Stimulated activated naive CD8-positive, alpha-beta T cell treated with anti-CD3 and anti-CD28 coated beads, Interleukin-15, Interleukin-2, amounts not matched to agents 100 ng/mL and 50 ng/mL, for 24 hours (primary cell): ENCODE data around the gene USP22.
"Not testable (repeated sequence)": the region's sequence is repeated elsewhere in the genome, so short reads cannot be mapped to it uniquely, and the experiment has no call there.

Experiments used
- H3K27ac Mint-ChIP-seq: one replicate; pipeline ENCODE4 v1.8.0; 2021; ENCODE audit warnings: mild to moderate bottlenecking, mixed read lengths
- H3K27me3 Mint-ChIP-seq: one replicate; pipeline ENCODE4 v1.8.0; 2021; ENCODE audit warnings: mixed read lengths
- H3K36me3 Mint-ChIP-seq: one replicate; pipeline ENCODE4 v1.8.0; 2021; ENCODE audit warnings: low read depth, mixed read lengths
- H3K4me1 Mint-ChIP-seq: one replicate; pipeline ENCODE4 v1.8.0; 2021; ENCODE audit warnings: low read depth, mixed read lengths
- H3K4me3 Mint-ChIP-seq: one replicate; pipeline ENCODE4 v1.8.0; 2021; ENCODE audit warnings: mild to moderate bottlenecking, mixed read lengths
- H3K9me3 Mint-ChIP-seq: one replicate; pipeline ENCODE4 v1.8.0; 2021; ENCODE audit warnings: mixed read lengths

Gene USP22

DNA sequence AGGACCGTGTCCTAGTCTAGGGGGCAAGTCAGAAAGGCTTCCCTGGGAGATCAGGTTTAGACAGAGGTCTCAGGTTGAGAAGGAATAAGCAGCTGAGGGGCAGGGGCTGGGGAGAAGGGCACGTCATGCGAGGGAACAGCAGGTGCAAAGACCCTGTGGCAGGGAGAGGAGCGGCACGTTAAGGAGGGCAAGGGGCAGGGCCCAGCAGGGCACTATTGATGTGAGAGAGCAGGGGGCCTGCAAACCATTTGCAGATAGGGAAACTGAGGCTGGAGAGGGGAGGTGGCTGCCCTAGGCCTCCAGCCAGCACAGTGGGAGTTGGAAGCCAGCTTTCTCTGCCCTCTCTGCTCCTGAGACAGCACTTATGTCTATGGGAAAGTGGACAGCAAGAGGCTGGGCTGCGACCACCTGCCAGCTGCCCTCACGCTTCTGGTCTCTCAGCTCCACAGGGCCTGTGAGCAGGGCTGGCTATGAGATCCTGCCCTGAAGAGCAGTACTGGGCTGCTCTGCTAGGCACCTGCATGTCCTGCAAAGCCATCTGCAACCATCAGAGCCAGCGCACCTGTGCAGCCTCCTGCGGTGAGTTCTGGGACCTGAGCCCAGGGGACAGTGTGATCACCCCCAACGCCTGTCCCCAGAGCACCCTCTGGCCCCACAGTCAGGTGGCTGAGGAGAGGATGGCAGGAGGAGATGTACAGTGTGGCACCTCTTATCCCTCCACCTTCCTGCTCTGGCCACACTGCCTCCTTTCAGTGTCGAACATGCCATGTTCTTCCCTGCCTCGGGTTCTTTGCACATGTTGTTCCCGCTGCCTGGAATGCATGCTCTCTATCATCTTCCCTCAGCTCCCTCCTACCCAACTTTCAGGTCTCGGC lies 61.5 kb downstream of the USP22 start:
- Mint-ChIP-seq H3K4me1 (no peaks in the 10 kb centered on the region), H3K27ac (no peak overlapping the region), H3K36me3 (no peaks in the 10 kb centered on the region), H3K27me3 (no peaks in the 10 kb centered on the region), H3K4me3 (no peak overlapping the region), H3K9me3 (no peaks in the 10 kb centered on the region)

DNA sequence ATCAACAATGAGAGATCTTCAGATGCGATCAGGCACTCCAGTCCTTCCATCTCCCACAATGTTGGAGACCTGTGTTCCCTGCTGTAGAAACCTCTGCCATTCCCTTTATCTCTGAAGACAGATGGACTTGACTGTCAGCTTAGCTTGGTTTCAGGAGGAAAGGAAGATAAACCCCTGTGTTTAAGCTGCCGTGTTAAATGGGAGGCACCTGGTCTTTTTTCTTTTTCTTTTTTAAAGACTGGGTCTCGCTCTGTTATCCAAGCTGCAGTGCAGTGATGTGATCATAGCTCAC lies 63.1 kb downstream of the USP22 start:
- no peaks in the 10 kb centered on the region for H3K36me3 Mint-ChIP-seq
- no peaks in the 10 kb centered on the region for H3K9me3 Mint-ChIP-seq
- H3K4me1 Mint-ChIP-seq = no peaks in the 10 kb centered on the region
- peaks cover 7% of the 10 kb centered on the region for H3K27me3 Mint-ChIP-seq
- H3K4me3 Mint-ChIP-seq = no peak overlapping the region
- H3K27ac Mint-ChIP-seq = no peak overlapping the region

DNA sequence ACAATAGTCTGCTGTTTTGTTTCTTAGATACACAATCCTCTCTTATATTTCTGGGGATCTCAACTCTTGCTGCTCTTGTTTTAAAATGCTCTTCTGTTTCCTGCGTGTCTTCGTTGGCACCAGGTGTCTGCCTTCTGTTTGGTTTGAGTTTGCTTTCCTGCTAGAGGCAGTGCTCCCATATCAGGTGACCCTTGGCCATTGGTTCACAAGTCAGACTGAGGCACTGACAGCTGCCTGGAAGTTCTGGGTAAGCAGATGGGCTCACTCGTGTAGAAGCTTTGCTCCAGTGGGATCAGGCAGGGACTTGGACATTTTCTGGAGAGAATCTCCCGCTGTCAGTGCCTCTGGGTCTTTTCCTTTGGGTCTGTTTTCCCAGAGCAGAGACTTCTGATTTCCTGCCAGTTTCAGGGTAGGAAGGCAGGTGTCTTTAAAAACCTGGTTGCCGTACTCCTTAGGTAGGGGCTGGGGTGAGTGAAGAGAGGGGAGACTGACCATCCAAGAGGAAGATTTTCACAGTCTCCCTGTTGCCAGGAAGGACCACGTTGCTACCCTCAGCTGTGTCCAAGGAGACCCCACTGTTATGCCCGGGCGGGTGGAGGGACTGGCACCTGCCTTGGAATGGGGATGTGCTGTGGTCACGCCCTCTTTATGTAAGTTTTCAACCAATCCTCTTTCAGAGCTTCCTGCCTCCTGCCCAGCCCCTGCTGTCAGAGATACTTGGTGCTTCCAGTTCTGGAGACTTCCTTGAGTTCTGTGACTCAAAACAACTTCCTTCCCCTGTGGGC lies 63.6 kb downstream of the USP22 start:
- H3K27me3 Mint-ChIP-seq, H3K9me3 Mint-ChIP-seq, H3K4me3 Mint-ChIP-seq, H3K4me1 Mint-ChIP-seq, H3K27ac Mint-ChIP-seq, H3K36me3 Mint-ChIP-seq: not testable (repeated sequence)

DNA sequence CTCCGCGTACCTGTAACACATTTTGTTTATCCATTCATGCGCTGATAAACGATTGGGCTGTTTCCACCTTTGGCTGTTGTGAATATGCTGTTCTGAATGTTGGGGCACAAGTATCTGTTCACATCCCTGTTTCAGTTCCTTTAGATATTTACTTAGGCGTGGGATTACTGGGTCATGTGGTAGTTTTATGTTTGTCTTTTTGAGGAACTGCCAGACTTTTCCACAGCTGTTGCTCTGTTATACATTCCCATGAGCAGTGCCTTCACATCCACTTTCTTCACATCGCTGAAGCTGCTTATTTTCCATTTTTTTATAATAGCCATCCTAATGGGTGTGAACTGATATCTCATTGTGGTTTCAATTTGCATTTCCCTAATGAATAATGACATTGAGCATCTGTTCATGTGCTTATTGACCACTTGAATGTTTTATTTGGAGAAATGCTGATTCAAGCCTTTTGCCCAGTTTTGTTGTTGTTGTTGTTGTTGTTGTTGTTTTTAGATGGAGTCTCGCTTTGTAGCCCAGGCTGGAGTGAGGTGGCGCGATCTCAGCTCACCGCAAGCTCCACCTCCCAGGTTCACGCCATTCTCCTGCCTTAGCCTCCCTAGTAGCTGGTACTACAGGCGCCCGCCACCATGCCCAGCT lies 65.1 kb downstream of the USP22 start:
- peaks cover 13% of the 10 kb centered on the region for H3K27me3 Mint-ChIP-seq
- not testable (repeated sequence) for H3K9me3 Mint-ChIP-seq, H3K36me3 Mint-ChIP-seq, H3K4me3 Mint-ChIP-seq, H3K4me1 Mint-ChIP-seq, H3K27ac Mint-ChIP-seq

DNA sequence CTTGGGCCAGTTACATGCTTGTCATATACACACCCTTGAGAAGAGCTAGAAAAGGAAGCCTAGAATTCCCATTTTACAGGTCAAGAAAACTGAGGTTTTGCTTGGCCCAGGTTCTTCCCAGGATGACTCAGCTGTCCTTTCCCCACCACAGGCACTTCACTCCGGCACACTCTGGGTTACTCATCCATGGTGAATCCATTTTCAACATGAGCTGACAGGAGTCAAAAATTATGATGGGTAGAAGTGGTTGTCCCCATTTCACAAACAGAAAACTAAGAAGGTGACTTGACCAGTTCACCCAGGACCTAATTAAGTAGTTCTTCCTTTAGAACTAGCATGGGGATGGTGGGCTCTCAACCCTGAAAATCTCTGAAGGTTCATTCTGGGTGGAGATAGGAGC lies 67.2 kb downstream of the USP22 start:
- peaks cover 13% of the 10 kb centered on the region for H3K27me3 Mint-ChIP-seq
- no peaks in the 10 kb centered on the region for H3K4me1 Mint-ChIP-seq
- no peak overlapping the region for H3K4me3 Mint-ChIP-seq
- H3K36me3 Mint-ChIP-seq = no peaks in the 10 kb centered on the region
- H3K27ac Mint-ChIP-seq = no peak overlapping the region
- no peaks in the 10 kb centered on the region for H3K9me3 Mint-ChIP-seq

DNA sequence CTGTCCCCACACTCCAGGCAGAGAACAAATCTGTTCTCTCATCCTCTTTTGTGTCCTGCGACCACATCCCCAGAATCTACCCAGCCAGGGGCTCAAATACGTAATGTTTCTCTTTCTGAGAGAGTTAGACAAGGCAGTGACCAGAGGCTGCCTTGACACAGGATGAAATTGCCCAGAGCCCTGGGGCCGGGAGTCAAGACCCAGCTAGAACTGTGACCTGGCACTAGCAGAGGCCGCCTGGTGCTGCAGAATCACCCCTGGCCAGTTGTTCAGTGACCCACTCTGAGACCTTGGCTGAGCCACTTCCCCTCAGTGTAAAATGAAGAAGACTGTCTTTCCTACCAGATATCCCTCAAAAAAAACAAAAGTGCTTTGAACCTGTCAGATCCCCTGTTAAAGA lies 72.5 kb downstream of the USP22 start:
- peaks cover 15% of the 10 kb centered on the region for H3K4me1 Mint-ChIP-seq

DNA sequence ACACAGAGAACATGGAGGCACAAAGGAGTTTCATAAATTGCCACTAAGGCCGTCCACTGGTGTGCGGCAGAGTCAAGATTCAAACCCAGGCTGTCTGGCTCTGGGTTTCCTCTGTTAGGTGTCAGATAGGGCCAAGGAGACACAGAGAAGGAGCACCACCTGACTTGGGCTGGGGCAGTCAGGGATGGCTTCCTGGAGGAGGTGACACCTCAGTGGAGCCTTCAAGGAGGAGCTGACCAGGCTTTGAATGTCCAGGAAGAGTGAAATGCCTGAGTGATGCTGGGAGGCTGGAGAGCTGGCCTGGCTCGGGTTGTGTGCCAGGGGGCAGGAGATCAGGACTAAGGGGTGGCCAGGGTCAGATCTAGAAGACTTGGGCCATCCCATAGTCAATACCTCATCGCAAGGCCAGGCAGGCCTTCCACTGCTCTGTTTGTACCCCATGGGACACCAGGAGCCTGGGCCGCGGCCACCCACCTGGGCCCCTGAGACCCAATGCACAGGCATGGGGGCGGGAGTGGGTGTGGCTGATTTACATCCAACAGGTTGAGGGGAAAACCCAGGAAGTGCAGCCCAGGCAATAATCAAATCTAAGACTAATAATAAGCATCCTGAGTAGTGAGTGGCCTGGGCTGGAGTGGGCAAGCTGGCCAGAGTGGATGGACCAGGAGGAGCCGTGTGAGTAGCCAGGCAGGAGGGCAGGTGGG lies 73.7 kb downstream of the USP22 start:
- H3K27ac Mint-ChIP-seq = no peak overlapping the region
- no peaks in the 10 kb centered on the region for H3K36me3 Mint-ChIP-seq
- peaks cover 15% of the 10 kb centered on the region for H3K4me1 Mint-ChIP-seq
- no peaks in the 10 kb centered on the region for H3K9me3 Mint-ChIP-seq
- H3K4me3 Mint-ChIP-seq = no peak overlapping the region
- peaks cover 1% of the 10 kb centered on the region for H3K27me3 Mint-ChIP-seq

More for the DNA sequence above, 72.5 kb downstream of the USP22 start:
- H3K27me3 Mint-ChIP-seq = peaks cover 5% of the 10 kb centered on the region
- H3K4me3 Mint-ChIP-seq = no peak overlapping the region
- no peaks in the 10 kb centered on the region for H3K9me3 Mint-ChIP-seq
- H3K36me3 Mint-ChIP-seq = no peaks in the 10 kb centered on the region
- H3K27ac Mint-ChIP-seq = no peak overlapping the region

DNA sequence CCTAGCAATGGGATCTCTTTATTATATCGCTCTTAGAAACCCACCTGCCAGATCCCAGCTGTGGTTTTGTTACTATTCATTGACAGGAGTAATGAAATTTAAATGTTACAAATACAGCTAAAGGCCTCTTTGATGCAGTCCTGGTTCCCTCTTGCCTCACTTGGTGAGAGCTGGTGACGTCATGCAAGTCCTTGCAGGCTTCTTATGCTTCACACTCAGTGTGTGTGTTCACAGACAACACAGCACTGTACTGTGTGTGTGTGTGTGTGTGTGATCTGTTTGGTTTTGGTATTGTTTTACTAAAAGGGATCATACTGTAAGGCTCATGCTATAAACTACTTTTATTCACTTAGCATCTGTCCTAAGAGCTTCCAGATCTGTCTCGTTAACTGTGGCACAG lies 75.0 kb downstream of the USP22 start:
- H3K9me3 Mint-ChIP-seq = no peaks in the 10 kb centered on the region
- H3K36me3 Mint-ChIP-seq = no peaks in the 10 kb centered on the region
- no peak overlapping the region for H3K27ac Mint-ChIP-seq
- no peak overlapping the region for H3K4me3 Mint-ChIP-seq
- no peaks in the 10 kb centered on the region for H3K27me3 Mint-ChIP-seq
- peaks cover 15% of the 10 kb centered on the region for H3K4me1 Mint-ChIP-seq

DNA sequence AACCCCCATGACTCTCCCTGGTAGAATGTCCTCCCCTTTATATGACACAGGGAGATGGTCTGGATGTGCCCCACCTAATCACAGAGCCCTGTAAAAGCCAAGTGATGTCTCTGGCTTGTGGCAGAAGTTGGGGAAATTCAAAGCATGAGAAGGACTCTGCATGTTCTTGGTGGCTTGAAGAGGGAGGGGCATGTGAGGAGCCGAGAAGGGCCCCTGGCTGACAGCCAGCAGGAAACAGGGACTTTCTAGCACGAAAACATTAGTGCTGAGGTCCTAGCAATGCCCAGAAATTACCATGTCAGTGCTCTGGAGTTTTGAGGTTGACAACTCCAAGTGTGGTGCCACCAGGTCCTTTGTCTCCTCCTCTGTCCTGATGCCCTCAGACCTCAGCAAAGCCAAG lies 75.9 kb downstream of the USP22 start:
- Mint-ChIP-seq H3K27ac (no peak overlapping the region), H3K36me3 (no peaks in the 10 kb centered on the region), H3K27me3 (peaks cover under 1% of the 10 kb centered on the region), H3K4me3 (no peak overlapping the region), H3K9me3 (no peaks in the 10 kb centered on the region), H3K4me1 (peaks cover 15% of the 10 kb centered on the region)

DNA sequence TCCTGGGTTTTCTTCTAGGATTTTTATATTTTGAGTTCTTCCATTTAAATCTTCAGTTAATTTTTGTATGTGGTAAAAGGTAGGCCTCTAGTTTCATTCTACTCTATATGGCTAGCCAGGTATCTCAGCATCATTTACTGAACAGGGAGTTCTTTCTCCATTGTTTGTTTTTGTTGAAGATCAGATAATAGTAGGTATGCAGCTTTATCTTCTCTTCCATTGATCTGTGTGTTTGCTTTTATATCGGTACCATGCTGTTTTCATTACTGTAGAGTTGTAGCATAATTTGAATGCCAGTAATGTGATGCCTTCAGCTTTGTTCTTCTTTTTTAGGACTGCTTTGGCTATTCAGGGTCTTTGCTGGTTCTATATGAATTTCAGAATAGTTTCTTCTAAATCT lies 77.3 kb downstream of the USP22 start:
- Mint-ChIP-seq H3K27me3 (peaks cover 10% of the 10 kb centered on the region), H3K36me3 (no peaks in the 10 kb centered on the region), H3K4me1 (peaks cover 14% of the 10 kb centered on the region), H3K4me3 (no peak overlapping the region), H3K27ac (no peak overlapping the region), H3K9me3 (no peaks in the 10 kb centered on the region)

DNA sequence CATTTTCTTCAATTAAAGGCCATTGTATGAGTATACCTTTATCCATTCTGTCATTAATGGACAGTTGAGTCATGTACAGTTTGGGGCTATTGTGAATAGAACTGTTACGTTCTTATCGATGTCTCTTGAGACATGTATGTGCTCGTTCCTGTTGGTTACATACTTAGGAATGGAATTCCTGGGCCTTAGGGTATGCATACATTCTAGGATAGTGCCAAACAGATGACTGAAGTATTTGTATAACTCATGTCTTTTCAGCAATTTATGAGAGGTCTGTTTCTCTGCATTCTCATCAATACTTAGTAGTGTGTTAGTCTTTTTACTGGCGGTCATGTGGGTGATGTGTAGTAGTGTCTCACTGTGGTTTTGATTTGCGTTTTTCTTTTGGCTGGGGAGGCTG lies 81.2 kb downstream of the USP22 start:
- Mint-ChIP-seq H3K4me3 (no peak overlapping the region), H3K9me3 (no peaks in the 10 kb centered on the region), H3K4me1 (no peaks in the 10 kb centered on the region), H3K27ac (no peak overlapping the region), H3K27me3 (peaks cover 36% of the 10 kb centered on the region), H3K36me3 (no peaks in the 10 kb centered on the region)

DNA sequence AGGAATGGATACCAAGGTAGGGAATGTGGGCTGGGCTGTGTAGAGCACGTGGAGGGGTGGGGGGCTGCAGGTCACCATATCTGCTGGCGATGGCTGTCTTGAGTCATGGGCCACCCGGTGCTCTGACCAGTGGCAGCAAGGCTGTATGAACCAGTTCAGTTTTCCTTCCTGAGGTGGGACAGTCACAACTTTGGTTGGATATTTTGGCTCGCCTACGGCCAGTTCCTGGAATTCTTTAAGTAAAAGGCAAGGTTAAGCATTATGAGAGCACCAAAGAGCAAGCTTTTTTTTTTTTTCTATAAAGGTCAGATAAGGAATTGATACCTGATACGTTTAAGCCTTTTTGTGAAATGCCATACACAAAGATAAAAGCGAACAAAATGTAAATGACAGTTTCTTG lies 81.9 kb downstream of the USP22 start:
- no peak overlapping the region for H3K27ac Mint-ChIP-seq
- no peak overlapping the region for H3K4me3 Mint-ChIP-seq
- H3K9me3 Mint-ChIP-seq = no peaks in the 10 kb centered on the region
- H3K4me1 Mint-ChIP-seq = no peaks in the 10 kb centered on the region
- H3K27me3 Mint-ChIP-seq = peaks cover 36% of the 10 kb centered on the region
- no peaks in the 10 kb centered on the region for H3K36me3 Mint-ChIP-seq

DNA sequence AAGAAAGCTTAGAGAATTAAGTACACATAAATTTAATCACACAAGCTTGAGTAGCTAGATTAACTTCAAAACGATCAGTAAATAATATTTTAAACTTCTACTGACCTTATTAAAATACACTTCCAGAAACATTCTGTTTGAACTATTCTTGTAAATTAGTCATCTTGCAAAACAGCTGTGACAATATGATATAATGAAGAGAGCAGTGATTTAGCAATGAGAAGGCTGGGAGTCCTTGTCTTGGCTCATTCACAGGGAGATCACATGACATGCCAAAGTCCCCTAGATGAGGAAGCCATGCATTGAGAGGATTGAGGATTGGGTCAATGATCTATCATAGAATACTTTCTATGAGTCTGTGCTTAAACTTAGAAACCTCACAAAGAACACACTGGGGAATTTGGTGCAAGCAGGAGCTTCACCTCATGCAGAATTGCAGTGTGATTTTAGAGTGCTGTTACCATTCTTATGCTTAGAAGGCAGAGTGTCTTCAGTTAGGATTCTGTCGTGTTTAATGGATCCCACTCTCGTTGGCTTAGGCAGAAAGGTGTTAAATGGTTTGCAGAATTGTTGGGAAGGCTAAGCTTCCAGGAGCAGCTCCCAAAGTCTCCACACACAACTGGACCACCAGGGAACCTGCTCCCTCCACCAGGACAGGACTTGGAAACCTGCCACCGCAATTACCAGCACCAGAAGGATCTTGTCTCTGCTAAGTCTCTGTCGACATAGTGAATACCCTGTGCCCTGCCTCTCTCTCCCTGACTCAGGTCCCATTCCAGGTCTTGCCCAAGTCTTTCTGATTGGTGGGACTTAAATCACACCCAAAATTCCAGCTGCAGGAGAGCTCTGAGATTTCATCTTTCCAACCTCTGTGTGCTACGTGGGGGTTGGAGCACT lies 87.1 kb downstream of the USP22 start:
- H3K27me3 Mint-ChIP-seq = peaks cover 41% of the 10 kb centered on the region
- no peaks in the 10 kb centered on the region for H3K36me3 Mint-ChIP-seq
- H3K4me3 Mint-ChIP-seq = no peak overlapping the region
- H3K9me3 Mint-ChIP-seq = no peaks in the 10 kb centered on the region
- no peak overlapping the region for H3K27ac Mint-ChIP-seq
- H3K4me1 Mint-ChIP-seq = no peaks in the 10 kb centered on the region

DNA sequence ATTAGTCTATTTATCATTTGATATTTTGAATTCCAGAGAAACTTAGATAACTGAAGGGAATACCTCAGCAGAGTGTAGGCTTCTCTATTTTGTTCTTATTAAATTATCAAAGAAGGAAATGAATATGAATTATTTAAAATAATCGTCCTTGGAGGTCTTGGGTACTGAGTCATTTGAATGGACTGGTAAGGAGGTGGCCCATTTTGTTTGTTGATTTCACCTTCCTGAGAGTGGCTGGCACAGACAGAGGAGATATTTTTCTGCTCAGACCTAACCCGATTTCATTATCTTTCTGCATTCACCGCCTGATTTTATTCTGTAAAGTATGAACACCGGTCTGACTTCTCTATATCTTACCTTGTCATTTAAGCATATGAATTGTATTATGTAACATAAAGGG lies 88.0 kb downstream of the USP22 start:
- H3K36me3 Mint-ChIP-seq = no peaks in the 10 kb centered on the region
- H3K4me1 Mint-ChIP-seq = no peaks in the 10 kb centered on the region
- no peaks in the 10 kb centered on the region for H3K9me3 Mint-ChIP-seq
- no peak overlapping the region for H3K27ac Mint-ChIP-seq
- H3K27me3 Mint-ChIP-seq = peaks cover 36% of the 10 kb centered on the region
- H3K4me3 Mint-ChIP-seq = no peak overlapping the region
